Measurements from ENCODE around the gene TMIGD1. TPM values are rescaled to one million over a fixed set of nuclear protein-coding genes. Genes with fewer than 3 reads are reported as not detected.
"Not testable (repeated sequence)": the region's sequence is repeated elsewhere in the genome, so short reads cannot be mapped to it uniquely, and the experiment has no call there.

The TMIGD1 gene
- total RNA-seq, 4 donors from 2014 or later, result not detected

- Histone ChIP-seq H3K36me3 (no peaks in the 10 kb centered on the region), H3K9me3 (no peaks in the 10 kb centered on the region), H3K27ac (no peak overlapping the region), H3K27me3 (no peaks in the 10 kb centered on the region), H3K4me3 (replicated peaks in 1 of 3) (no peak overlapping the region), H3K4me1 (no peaks in the 10 kb centered on the region)
- no peak for DNase-seq
- WGBS, 2 donors, result 95 to 96% methylated on average over 2 of the region's 2 CpGs
- intact Hi-C loops (cut with DNase I), result no loop called here
- TF ChIP-seq, protein P1, sequence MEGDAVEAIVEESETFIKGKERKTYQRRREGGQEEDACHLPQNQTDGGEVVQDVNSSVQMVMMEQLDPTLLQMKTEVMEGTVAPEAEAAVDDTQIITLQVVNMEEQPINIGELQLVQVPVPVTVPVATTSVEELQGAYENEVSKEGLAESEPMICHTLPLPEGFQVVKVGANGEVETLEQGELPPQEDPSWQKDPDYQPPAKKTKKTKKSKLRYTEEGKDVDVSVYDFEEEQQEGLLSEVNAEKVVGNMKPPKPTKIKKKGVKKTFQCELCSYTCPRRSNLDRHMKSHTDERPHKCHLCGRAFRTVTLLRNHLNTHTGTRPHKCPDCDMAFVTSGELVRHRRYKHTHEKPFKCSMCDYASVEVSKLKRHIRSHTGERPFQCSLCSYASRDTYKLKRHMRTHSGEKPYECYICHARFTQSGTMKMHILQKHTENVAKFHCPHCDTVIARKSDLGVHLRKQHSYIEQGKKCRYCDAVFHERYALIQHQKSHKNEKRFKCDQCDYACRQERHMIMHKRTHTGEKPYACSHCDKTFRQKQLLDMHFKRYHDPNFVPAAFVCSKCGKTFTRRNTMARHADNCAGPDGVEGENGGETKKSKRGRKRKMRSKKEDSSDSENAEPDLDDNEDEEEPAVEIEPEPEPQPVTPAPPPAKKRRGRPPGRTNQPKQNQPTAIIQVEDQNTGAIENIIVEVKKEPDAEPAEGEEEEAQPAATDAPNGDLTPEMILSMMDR (IDR thresholded peaks at IDR 0.05), result no peak
- no peak for TF ChIP-seq POLR2A (IDR thresholded peaks at IDR 0.05)
These were observed 17.9 kb upstream of the TMIGD1 start for GRCh38 chr17:30351735-30352134.

- H3K9me3 ChIP-seq; H3K27ac ChIP-seq; H3K4me3 ChIP-seq (replicated peaks in 1 of 3); H3K36me3 ChIP-seq; H3K27me3 ChIP-seq; H3K4me1 ChIP-seq; intact Hi-C loops (cut with DNase I); DNase-seq: not testable (repeated sequence)
- WGBS, 2 donors, result 90 to 92% methylated on average over 4 of the region's 4 CpGs
These were observed 17.4 kb upstream of the TMIGD1 start for GRCh38 chr17:30351263-30351662.

DNA sequence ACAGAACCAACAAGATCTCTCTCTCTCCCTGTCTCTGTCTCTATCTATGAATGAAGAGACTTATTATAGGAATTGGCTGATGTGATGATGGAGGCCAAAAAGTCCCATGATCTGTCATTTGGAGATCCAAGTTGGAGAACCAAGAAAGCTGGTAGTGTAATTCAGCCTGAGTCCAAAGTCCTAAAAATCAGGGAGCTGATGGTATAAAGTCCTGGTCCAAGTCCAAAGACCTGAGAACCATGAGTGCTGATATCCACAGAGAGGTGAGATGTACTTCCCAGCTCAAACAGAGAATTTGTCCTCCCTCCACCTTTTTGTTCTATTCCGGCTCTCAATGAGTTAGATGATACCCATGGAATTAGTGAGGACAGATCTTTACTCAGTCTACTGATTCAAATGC is 15.4 kb upstream of the TMIGD1 start:
- TF ChIP-seq, protein P1 (IDR thresholded peaks at IDR 0.05), result no peak
- no peak for TF ChIP-seq POLR2A (IDR thresholded peaks at IDR 0.05)
- H3K4me1 ChIP-seq, result peaks cover 7 to 11% of the 10 kb centered on the region in 2 donors
- WGBS, 2 donors, result 96% methylated on average over 1 of the region's 1 CpG
- no peaks in the 10 kb centered on the region for H3K9me3 ChIP-seq
- no peak overlapping the region for H3K4me3 ChIP-seq (replicated peaks in 1 of 3)
- H3K27me3 ChIP-seq, result no peaks in the 10 kb centered on the region
- no peaks in the 10 kb centered on the region for H3K36me3 ChIP-seq
- no peak overlapping the region for H3K27ac ChIP-seq
- intact Hi-C loops (cut with DNase I), result no loop called here
- DNase-seq, result no peak

DNA sequence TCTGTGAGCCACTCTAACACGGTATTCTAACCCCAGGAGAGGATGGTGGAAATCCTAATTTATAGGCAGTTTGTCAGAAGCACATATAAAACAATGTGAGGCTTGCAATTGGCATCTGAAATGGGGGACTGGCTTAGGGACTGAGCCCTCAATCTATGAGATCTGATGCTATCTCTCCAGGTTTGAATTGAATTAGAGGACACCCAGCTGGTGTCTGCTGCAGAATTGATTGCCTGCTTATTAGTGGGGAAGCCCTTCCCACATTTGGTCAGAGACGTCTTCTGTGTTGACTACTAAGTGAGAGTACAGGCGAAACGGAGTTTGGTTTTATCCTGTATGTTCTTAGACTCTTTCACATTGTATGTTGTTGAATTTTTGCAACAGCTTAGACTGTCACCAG is 13.6 kb upstream of the TMIGD1 start:
- intact Hi-C loops (cut with DNase I), result no loop called here
- Histone ChIP-seq H3K9me3 (no peaks in the 10 kb centered on the region), H3K36me3 (no peaks in the 10 kb centered on the region), H3K4me1 (peaks cover 18 to 23% of the 10 kb centered on the region in 2 donors), H3K27ac (no peak overlapping the region), H3K4me3 (replicated peaks in 1 of 3) (no peak overlapping the region), H3K27me3 (no peaks in the 10 kb centered on the region)
- TF ChIP-seq POLR2A (IDR thresholded peaks at IDR 0.05), result no peak
- TF ChIP-seq, protein P1 (IDR thresholded peaks at IDR 0.05), result no peak
- 74% methylated on average over 4 of the region's 4 CpGs for WGBS, 2 donors
- DNase-seq, result no peak

DNA sequence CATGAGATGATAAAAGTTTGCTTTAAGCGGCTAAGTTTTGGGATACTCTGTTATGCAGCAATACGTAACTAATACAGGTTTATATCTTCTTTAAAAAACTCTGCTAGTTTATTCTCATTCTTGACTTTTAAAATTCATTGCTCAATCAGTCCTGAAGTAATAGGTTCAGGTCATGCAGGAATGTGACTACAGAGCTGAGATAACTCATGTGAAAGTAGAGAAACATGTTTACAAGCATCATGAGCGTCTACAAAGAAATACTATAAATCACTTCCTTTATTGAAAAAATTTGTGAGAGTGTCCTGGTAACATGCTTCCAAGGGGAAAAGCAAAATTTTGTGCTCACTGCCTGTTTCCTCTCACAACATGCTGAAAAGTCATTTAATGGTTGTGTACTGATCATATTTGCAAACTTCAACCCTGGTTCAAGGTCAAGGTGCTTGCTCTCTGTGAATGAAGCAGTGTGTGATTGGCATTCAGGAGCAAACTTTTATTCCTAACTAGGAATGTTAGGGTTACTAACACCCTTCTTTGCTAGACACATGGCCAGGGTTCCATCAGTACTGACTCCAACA is 12.5 kb upstream of the TMIGD1 start:
- Histone ChIP-seq H3K27me3 (no peaks in the 10 kb centered on the region), H3K27ac (no peak overlapping the region), H3K4me1 (peaks cover 18 to 23% of the 10 kb centered on the region in 2 donors), H3K4me3 (replicated peaks in 1 of 3) (no peak overlapping the region), H3K36me3 (no peaks in the 10 kb centered on the region), H3K9me3 (no peaks in the 10 kb centered on the region)
- DNase-seq, result no peak
- intact Hi-C loops (cut with DNase I), result no loop called here
- TF ChIP-seq, protein P1 (IDR thresholded peaks at IDR 0.05), result no peak
- TF ChIP-seq POLR2A (IDR thresholded peaks at IDR 0.05), result no peak
- 91 to 92% methylated on average over 3 of the region's 3 CpGs for WGBS, 2 donors

All from thyroid gland (tissue), 4 donors.